NCI-H1048 (cell line): ENCODE data around the gene TAMALIN.

Experiments used
- DNase-seq: peaks from one replicate; lab custom pipeline; 2025; lab: John Stamatoyannopoulos, UW

TAMALIN gene

GRCh38 chr12:51984657-51985056 is 22.1 kb upstream of the TAMALIN start:
- no peak for DNase-seq

GRCh38 chr12:51985154-51985835 is 21.5 kb upstream of the TAMALIN start:
- no peak for DNase-seq

- DNase-seq, result no peak
Observed at GRCh38 chr12:51986834-51987233, 19.9 kb upstream of the TAMALIN start.

GRCh38 chr12:51992246-51992645 is 14.5 kb upstream of the TAMALIN start:
- DNase-seq, result no peak

- no peak for DNase-seq
Observed at GRCh38 chr12:51994539-51994820, 12.3 kb upstream of the TAMALIN start.

GRCh38 chr12:51994959-51995358 is 11.8 kb upstream of the TAMALIN start:
- no peak for DNase-seq

GRCh38 chr12:51997136-51997535 is 9.6 kb upstream of the TAMALIN start:
- DNase-seq, result no peak

GRCh38 chr12:52003016-52003550 is 3.7 kb upstream of the TAMALIN start:
- DNase-seq, result no peak

GRCh38 chr12:52003591-52003990 is 3.2 kb upstream of the TAMALIN start:
- no peak for DNase-seq

GRCh38 chr12:52004042-52004648 is 2.6 kb upstream of the TAMALIN start:
- DNase-seq, result no peak

- DNase-seq, result no peak
Observed at GRCh38 chr12:52005218-52005902, 1.4 kb upstream of the TAMALIN start.

GRCh38 chr12:52005903-52006703 is 643 bp upstream of the TAMALIN start:
- no peak for DNase-seq

- DNase-seq, result no peak
Observed at GRCh38 chr12:52007158-52007921, 594 bp downstream of the TAMALIN start.

- peak; percentile 43 for DNase-seq
Observed at GRCh38 chr12:52007982-52008510, 1.3 kb downstream of the TAMALIN start.

- DNase-seq, result no peak
Observed at GRCh38 chr12:52009081-52009751, 2.5 kb downstream of the TAMALIN start.

- no peak for DNase-seq
Observed at GRCh38 chr12:52010152-52010622, 3.4 kb downstream of the TAMALIN start.

- DNase-seq, result no peak
Observed at GRCh38 chr12:52010692-52011601, 4.2 kb downstream of the TAMALIN start.

- no peak for DNase-seq
Observed at GRCh38 chr12:52011602-52012214, 5.0 kb downstream of the TAMALIN start.

GRCh38 chr12:52013626-52014310 is 7.0 kb downstream of the TAMALIN start:
- DNase-seq, result no peak
